HG03460 (cell line): ENCODE data around the gene ZNF576.
"Not testable (repeated sequence)": the region's sequence is repeated elsewhere in the genome, so short reads cannot be mapped to it uniquely, and the experiment has no call there.

Experiments used
- ATAC-seq: cut with Tn5 transposase; IDR thresholded peaks from one replicate; pipeline ENCODE4 v1.9.1; 2021; ENCODE audit not compliant: unreplicated experiment

Gene ZNF576

GRCh38 chr19:43598445-43599240, 2.2 kb downstream of the ZNF576 start:
- ATAC-seq = no peak

GRCh38 chr19:43599635-43600295, 3.4 kb downstream of the ZNF576 start:
- ATAC-seq = no peak

DNA sequence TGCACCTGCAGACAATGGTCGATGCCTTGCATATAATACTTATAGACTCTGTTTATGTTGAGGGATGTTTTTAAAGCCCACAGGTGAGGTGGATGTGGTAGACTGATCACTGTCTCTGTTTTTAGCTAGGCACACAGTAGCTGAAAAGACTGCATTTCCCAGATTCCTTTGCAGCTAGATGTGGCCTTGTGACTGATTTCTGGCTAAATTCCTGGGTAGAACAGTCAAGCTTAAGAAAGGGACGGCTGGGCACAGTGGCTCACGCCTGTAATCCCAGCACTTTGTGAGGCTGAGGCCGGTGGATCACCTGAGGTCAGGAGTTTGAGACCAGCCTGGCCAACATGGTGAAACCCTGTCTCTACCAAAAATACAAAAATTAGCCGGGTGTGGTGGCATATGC, 3.9 kb downstream of the ZNF576 start:
- ATAC-seq = not testable (repeated sequence)

DNA sequence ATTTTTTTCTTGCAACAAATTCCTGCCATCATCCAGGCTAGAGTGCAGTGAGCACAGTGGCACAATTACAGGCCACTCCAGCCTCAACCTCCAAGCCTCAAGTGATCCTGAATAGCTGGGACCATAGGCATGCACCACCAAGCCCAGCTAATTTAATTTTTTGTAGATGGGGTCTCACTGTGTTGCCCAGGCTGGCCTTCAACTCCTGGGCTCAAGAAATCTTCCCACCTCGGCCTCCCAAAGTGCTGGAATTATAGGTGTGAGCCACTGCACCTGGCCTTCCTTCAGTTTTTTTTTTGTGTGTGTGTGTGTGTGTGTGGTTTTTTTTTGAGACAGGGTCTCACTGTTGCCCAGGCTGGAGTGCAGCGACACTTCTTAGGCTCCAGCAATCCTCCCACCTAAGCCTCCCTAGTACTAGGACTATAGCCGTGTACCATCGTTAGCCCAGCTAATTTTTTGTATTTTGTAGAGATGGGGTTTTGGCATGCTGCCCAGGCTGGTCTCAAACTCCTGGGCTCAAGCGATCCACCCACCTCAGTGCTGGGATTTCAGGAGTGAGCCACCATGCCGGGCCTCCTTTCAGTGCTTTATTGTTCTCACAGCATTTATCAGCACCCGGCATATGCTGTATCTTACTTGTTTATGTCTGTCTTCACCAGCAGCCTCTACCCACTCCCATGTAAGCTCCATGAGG, 9.6 kb downstream of the ZNF576 start:
- no peak for ATAC-seq

- ATAC-seq = no peak
Observed at GRCh38 chr19:43606569-43607229, 10.3 kb downstream of the ZNF576 start.

DNA sequence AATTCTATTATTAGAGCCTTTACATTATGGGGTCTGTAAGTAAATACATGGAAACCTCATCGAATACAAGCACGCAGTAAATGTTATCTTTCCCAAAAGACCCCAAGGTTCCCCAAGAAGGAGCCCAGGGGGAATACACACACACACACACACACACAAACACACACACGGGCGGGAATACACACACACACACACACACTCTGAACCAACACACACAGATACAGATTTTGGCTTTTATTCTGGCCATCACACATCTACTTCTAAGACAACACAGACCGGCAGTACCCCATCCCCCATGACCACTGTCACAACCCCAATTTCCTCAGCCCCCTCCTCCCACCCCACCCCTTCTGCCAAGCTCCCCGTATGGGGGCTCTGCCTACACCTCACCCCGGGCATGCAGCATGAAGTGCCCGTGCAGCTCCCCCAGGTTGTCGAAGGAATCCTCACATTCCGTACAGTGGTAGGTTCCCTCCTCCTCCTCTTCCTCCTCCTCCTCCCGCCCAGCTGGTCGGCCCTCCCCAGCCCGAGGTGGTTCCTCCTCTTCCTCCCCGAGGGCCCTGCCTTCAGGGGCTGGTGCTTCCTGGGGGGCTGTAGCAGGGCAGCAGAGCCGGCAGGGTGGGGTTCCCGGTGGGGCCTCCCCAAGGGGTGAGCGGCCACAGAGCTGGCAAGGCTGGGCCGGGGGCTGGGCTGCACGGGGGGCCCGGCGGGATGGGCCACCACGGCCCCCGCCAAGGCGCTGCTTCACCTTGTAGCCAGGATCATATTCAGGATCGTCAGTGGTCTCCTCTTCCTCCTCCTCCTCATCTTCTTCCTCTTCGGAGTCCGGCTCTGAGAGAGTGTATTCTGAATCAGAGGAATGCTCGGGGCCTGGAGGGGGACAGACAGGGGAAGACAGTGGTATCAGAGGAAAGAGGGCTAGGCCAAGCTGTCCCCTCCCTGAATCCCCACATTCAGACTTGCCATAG, 11.1 kb downstream of the ZNF576 start:
- no peak for ATAC-seq

GRCh38 chr19:43609872-43610271, 13.5 kb downstream of the ZNF576 start:
- no peak for ATAC-seq

DNA sequence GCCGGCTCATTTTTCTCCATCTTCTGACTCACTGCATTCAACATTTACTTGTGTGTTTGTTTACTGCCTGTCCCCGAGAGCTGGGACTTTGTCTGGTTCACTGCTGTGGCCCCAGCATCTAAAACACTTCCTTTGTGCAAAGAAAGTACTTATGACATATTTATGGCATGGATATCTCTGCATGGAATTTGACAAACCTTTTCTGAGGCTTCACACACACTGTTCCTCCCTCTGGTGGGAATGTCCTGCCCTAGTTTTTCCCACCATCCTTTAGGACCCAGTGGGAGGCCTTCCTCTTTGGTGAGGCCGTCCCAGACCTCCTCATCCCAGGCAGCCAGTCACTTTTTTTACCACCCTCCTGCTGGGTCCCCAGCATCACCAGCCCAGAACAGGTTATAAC, 14.1 kb downstream of the ZNF576 start:
- no peak for ATAC-seq

DNA sequence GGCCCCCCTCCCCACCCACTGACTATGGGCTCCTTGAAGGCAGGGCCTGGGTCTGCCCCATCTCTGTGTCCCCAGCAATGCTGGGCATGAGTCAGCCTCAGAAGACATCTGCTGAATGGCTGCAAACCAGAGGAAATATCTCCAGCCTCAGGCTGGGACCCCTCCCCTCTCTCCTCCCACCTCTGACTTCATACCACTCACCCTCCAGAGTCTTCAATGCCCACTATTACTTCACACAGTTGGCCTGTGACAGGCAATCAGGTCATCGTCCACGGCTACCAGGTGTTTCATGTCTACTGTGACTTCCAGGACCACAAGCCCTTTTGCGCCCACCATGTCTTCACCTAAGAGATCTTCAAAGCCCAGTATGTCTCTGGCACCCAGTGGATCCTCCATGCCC, 15.4 kb downstream of the ZNF576 start, which contains the start of gene SRRM5:
TSS of gene SRRM5 (plus strand) at position 301 of the 400 bp plus-strand sequence. CDS start at position 335, 34 bp downstream.
- ATAC-seq = no peak

DNA sequence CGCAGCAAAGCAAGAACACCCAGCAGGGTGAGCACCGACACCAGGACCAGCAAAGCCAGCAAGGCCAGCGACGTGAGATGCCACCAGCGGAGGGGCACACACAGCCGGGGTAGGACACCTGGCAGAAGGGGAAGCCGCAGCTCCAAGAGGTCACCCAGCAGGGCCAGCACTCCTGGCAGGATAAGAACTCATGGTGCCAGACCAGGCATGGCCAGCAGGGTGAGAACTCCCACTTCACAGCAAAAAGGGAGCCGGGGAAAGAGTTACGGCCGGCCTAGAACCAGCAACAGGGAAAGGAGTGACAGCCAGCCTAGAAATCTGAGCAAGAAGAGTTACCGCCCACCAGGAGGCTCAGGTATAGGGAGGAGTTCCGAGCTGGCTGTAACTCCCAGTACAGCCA, 16.0 kb downstream of the ZNF576 start:
- no peak for ATAC-seq

- no peak for ATAC-seq
Observed at GRCh38 chr19:43616306-43616705, 19.9 kb downstream of the ZNF576 start.

GRCh38 chr19:43616954-43617353, 20.6 kb downstream of the ZNF576 start:
- ATAC-seq = no peak

GRCh38 chr19:43618921-43619261, 22.5 kb downstream of the ZNF576 start:
- peak; percentile 27 for ATAC-seq

DNA sequence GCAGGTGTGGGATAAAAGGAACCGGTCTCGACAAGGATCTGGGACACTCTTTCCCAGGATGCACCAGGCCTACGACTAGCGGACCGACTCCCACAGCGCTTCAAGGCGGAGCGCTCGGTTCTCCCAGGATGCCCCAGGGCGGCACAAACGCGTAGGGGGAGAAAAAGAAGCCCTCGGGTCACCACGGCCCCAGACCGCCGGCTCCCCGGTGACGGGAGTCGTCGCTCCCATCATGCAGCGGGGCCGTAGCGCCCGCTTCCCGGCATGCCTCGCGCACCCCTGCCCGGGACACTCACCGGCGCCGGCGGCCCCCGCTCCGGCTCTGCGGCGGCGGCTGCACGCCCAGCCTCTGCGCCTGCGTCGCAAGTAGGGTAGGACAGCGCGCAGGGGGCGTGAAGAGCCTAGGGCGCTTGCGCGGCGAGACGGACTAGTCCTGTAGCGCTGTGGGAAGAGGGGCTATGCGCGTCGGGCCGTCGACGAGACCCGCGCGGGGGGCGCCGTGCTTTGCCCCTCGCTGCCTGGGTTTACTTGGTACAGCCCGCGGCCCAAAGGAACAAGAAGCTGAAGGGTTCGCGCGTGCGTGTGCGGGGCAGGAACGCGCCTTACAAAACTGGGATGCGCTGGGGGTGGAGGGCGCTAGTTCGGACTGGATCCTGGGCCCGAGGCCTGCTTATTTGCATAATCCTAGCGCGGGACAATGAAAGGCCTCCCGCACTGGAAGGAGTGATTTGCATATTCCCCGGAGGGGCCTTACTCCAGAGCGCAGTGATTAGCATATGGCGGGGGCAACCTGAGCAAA, 23.1 kb downstream of the ZNF576 start, which contains the start of gene ZNF428:
TSS of gene ZNF428 (minus strand) at position 368 of the 799 bp plus-strand sequence. CDS start 5,325 bp downstream, outside the sequence.
- peak; percentile 72 for ATAC-seq

DNA sequence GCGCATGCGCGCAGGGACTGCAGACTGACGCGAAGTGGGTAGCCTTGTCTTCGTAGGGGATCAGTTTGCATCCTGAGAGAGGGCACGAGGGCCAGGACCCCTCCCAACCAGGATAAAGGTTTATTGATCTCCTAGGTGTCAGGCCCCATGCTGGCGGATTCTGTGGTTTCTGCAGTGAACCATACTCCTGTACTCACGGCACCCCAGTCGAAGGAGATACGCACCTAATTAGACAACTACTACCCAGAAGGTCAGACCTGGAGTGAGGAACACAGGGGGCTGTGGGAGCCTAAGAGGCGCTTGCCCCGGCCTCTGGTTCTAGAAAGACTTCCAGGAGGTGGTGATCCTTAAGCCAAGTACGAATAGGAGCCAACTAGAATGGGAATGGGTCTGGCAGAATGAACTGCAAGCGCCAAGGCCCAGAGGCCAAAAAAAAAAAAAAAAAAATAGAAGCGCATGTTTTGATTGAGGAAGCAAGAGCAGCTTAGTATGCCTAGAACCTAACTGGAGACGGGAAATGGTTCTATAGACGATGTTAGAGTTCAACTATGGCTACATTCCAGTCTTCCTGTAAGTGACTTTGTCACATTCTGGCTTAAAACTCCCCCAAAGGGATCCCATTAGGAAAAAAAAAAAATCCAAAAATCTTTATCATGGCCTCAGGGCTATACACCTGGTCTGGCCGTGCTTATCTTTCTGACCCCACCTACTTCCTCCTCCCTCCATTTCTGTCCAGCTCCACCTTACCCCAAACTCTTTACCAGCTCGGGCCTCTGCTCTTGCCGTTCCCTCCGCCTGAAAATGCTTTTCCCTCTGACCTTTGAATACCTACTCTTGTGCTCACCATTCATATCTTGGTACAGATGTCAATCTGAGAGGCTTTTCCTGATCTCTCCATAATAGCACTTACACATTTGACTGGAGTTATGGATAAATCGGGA, 23.9 kb downstream of the ZNF576 start:
- ATAC-seq = no peak

DNA sequence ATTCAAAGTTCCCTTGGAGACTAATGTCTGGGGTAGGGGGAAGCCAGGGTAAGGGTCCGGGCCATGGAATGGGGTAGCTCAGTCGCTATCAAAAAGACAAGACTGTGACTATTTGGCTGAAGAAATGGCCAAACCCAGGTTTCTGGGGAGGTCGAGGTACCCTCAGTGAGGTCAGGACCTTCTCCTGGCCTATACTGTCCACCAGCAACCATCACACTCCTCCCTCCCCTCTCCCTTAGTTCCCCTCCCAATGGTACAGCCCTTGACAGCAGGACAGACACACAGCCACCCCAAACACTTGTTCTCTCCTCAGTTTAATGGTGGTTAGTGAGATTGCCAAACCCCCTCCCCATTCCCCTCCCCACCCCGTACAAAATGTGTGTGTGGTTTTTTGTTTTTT, 25.7 kb downstream of the ZNF576 start:
- ATAC-seq = no peak

GRCh38 chr19:43622956-43623355, 26.6 kb downstream of the ZNF576 start:
- no peak for ATAC-seq
